Measurements from ENCODE around the gene TIE1. TPM values are rescaled to one million over a fixed set of nuclear protein-coding genes. Genes with fewer than 3 reads are reported as not detected.

TIE1 gene
- polyA plus RNA-seq, 4 donors, result 44.9 to 64.8 (median 53.8) TPM

DNA sequence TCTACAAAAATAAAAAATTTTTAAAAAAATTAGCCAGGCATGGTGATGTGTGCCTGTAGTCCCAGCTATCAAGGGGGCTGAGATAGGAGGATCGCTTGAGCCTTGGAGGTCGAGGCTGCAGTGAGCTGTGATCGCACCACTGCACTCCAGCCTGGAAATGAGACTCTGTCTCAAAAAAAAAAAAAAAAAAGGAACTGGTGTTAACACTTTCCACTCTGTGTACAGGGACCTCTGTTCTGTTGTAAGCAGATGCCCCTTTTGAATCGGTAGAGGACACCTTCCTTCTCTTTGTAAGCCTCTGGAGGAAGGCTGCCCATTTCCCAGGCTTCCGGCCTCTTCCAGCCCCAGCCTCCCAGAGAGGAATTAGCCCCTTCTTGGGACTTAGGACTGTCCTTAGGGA is 8.1 kb upstream of the TIE1 start:
- DNase-seq (ENCODE audit: low read depth in 4 of 4, low spot score in 2 of 4), result no peak

DNA sequence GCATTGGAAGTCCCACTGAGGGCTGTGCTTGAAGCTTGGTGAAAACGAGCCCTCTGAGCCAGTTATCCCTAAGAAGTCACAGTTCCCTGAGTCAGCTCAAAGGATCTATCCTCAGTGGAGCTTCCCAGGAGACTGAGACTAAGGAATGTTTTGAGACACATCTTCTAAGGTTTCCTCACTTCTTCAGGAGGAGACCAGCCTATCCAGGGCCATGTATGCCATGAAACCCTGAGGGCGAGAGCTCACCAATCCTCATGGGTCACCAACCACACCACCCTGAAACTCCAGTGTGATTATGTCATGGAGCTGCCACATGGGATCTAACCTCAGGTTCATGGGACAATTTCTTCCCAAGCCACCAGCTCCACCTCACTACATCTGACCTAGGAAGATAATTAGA is 7.6 kb upstream of the TIE1 start:
- no peak for DNase-seq (ENCODE audit: low read depth in 4 of 4, low spot score in 2 of 4)

DNA sequence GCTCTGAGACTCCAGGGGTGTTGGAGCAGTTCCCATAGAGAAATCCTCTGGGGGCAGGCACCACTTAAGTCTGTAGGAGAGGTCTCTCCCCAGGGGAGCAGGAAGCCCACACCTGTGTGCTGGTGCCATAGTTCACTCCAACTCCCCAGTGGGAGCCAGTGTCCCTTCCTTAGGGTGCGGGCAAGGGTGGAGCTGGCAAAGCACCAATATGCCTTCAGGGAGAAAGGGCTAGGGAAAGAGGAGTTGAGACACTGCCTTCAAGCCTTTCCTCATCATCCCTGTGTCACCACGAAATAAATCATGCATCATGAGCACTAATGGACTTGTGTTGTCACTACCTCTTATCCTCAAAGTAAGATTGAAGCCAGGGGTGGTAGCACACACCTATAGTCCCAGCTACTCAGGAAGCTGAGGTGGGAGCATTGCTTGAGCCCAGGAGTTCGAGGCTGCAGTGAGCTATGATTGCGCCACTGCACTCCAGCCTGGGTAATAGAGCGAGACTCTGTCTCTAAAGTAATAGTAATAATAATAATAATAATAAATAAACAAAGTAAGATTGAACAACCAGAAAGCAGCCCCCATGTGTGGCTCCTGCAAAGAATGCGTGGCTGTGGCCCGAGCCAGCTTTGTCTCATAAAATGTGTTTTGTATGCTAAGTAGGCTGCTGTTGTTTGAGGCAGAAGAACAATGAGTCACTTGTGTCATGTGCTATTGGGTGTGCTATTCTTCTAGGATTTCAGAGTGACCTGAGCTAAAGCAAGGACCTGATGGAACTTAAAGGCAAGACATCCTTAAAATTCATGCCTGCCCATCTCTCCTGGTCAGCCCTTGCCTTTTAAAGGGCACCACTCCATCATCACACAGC is 6.7 kb upstream of the TIE1 start:
- no peak for DNase-seq (ENCODE audit: low read depth in 4 of 4, low spot score in 2 of 4)

DNA sequence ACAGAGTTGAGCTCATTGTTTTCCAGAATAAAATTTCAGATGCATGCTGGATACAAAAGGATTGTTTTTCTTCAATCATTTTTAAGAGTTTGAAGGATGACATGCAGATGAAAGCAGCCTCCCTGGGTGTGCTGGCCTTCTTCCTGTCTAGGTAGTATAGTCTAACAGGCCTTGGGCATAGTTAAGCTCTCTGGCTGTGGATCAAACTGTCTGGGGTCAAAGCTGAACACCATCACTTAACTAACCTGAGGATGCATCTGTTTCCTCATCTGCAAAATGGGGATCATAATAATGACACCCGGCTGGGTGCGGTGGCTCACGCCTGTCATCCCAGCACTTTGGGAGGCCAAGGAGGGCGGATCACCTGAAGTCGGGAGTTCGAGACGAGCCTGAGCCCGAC is 6.0 kb upstream of the TIE1 start:
- no peak for DNase-seq (ENCODE audit: low read depth in 4 of 4, low spot score in 2 of 4)

DNA sequence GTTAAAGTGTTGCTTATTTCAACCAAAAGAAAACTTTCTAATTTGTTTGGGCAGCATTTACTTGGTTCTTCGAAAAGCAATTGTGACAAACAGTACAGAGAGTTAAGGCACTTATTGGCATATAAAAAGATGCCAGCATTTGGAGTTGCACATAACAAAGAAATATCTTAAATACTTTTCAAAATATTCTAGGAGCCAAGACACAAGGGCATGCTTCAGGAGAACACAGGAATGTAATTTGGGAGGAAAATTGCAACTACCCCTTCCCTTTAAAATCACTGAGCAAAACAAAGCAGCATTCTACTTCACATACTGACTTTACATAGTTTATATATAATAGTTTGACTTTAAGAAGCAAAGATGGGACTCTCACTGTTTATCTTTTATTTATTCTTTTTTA is 4.6 kb upstream of the TIE1 start:
- DNase-seq (ENCODE audit: low read depth in 4 of 4, low spot score in 2 of 4), result no peak

DNA sequence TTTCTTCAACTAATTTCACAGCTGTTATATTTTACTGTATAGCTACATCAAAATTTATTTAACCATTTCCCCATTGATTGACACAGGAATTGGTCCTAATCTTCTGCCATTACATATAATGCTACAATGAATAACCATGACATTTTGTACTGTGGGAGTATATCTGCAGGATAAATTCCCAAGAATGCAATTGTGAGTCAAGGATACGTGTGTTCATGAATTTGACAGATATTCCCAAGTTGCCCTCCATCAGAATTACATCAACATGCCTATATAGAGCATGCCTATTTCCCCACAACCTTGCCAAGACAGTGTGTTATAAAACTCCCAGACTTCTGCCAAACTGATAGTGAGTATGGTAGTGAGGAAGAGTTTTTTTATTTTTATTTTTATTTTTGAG is 2.7 kb upstream of the TIE1 start:
- DNase-seq (ENCODE audit: low read depth in 4 of 4, low spot score in 2 of 4), result no peak

DNA sequence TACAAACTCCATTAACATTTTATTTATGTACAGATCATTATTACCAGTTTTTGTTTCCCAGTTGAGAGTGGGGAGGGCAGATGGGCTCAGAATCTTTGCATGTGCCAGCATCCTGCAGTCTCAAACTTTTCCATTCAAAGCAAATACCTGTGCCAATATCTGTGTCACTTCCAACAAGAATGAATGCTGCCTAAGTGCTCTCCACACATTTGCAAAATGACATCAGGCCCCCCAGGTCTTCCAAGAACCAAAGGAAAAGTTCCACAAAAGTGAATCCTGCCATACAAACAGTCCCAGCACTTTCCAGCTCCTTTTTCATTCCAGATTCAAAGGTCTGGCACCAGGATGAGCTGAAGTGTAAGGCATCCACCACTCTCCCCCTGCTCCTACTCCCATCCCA is 1.7 kb upstream of the TIE1 start:
- DNase-seq (ENCODE audit: low read depth in 4 of 4, low spot score in 2 of 4), result no peak

DNA sequence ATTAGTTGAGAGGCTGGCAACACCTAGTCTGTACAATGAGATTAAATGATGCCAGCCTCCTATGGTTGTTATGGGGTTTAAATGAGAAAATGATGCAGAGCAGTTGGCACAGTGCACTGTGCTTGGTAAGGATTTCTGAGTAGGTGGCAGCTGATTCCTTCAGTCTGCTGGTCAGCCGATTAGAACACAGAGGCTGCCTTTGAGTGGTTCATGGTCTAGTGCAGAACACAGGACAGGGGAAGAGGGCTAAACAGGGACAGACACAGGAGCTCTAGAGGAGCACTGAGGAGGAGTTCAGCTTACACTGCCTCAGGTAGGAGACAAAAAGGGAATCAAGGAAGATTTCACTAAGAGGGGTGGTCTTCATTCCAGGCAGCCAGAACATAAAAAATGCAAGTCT is 1.4 kb downstream of the TIE1 start:
- DNase-seq (ENCODE audit: low read depth in 4 of 4, low spot score in 2 of 4), result no peak

DNA sequence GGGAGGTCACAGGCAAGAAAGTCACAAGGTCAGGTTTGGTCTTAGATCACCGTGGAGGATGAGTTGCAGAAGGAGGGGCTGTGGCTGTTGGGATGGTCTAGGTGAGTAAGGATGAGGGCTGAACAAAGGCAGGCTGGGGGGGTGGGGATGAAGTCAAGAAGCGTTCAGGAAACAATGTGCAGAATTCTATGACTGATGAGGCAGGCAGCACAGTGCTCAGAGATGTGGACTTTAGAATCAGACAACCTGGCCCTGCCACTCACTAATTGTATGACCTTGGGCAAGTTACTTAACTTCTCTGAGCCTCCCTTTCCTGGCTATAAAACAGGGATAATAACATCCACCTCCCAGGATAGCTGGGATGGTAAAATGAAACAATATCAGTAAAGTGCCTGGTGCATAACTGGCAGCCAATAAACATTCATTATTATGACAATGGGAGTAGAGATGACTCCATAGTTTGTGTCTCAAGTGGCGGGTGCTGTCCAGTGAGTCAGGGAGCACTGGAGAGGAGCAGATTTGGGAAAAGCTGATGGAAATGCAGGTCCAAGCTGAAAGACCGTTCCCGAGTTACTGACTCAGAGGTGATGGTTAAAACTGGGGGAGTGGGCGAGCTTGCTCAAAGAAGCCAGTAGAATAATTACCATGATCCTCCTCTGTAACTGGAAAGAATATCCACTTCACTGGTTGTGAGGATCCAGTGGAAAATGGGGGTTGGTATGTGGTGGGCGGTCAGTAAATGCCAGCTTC is 2.1 kb downstream of the TIE1 start:
- no peak for DNase-seq (ENCODE audit: low read depth in 4 of 4, low spot score in 2 of 4)

DNA sequence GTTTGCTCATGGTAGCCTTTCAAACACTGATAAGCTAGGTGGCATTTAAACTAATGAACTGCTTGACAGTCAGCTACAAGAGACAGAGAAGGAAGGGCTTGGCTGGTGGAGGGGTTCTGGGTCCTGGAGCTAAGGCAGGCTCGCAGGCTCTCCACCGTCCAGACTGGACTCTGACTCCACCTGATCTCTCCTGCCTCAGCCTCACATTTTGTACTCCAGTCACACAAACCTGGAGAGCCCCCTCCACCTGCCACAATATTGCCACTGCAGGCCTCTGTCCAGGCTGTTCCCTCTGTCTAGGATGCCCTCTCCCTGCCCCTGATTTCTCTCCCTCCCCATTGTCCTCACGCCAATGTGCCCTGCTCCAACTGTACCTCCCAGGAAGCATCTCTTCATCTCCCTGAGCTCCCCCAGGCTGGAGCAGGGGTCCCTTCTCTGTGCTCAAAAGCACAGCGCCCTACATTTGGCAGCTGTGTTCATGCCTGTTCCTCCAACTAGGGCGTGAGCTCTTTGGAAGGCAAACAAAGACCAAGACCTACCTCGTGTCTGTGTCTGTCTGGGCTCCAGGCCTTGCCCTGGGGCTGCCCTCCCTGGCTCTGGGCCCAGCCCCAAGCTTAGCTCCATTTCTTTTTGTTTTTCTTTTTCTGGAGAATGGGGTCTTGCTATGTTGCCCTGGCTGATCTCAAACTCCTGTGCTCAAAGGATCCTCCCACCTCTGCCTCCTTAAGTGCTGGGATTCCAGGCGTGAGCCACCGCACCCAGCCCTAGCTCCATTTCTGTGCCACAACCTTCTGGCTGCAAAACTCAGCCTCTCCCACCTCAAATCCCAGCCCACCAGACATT is 2.9 kb downstream of the TIE1 start:
- DNase-seq (ENCODE audit: low read depth in 4 of 4, low spot score in 2 of 4), result no peak

DNA sequence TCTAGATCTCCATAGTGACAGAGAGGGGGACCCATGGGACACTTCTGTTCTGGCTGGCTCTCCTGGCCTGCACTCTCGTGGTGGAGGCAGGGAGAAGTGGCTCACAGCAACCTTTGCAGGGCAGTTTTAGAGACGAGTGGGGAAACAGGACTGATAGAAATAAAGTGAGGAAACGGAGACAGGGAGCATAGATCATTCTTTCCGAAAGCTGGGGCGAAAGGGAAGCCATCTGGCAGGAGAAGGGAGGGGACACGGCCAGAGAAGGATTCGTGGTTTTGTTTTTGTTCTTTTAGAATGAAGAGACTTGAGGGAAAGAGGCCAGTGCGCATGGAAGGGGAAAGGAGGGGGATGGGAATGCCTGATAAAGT is 3.5 kb downstream of the TIE1 start:
- DNase-seq (ENCODE audit: low read depth in 4 of 4, low spot score in 2 of 4), result no peak

DNA sequence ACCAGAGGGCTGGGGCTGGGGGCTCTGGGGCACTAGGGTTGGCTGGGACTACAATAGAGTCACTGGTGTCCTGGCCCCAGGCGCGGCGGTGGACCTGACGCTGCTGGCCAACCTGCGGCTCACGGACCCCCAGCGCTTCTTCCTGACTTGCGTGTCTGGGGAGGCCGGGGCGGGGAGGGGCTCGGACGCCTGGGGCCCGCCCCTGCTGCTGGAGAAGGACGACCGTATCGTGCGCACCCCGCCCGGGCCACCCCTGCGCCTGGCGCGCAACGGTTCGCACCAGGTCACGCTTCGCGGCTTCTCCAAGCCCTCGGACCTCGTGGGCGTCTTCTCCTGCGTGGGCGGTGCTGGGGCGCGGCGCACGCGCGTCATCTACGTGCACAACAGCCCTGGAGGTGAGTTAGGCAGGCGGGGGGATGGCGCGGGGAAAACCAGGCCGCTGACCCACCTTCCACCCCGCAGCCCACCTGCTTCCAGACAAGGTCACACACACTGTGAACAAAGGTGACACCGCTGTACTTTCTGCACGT is 4.1 kb downstream of the TIE1 start:
- DNase-seq (ENCODE audit: low read depth in 4 of 4, low spot score in 2 of 4), result no peak

DNA sequence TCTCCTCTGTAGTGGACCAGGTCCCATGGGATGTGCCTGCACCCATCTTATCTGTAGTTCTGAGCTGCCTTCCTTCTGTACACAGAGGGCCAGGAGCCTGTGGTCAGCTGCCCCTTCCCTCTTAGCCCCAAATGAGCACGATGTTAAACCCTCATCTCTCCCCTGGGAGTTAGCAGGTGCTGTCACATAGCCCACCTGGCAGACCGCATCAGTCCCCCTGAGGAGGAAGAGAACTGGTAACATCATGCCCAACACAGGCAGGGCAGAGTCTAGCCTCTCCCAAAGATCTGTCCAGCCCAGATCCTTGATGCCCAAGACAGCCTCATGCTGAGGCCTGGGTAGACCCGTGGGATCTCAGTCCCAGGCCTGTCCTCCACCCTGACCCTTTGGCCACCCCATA is 4.7 kb downstream of the TIE1 start:
- no peak for DNase-seq (ENCODE audit: low read depth in 4 of 4, low spot score in 2 of 4)

DNA sequence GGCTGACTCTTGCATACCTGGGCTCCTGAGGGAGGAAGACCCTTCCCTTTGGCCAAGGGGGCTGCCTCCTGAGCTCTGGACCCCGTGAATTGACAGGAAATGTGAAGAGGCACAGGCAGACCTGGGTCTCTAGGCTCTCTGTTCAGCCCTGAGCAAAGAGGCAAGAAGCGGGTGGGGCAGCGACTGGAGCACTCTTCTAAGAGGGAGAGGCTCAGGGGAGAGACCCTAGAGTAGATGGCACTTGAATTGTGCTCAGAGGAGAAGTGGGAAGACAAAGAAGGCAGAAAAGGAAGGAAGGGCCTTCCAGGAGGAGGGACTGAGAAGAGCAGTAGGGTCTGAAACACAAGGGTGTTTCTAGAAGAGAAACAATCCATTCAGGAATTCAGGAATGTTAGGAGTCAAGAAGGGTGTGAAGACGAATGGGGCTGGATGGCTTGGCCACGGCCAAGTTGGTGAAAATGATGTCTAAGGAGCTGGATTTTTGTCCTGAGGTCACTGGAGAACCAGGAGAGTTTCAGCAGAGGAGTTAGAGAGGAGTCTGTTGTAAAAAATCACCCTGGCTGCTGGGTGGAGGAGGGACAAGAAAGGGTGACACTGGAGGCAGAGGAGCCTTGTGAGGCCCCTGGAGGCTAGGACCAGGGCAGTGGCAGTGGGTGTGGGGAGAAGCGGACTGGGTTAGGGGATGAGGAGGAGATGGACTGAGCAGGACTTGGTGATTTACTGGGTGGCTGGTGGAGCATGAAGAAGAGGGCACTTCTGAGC is 5.3 kb downstream of the TIE1 start:
- DNase-seq (ENCODE audit: low read depth in 4 of 4, low spot score in 2 of 4), result no peak

DNA sequence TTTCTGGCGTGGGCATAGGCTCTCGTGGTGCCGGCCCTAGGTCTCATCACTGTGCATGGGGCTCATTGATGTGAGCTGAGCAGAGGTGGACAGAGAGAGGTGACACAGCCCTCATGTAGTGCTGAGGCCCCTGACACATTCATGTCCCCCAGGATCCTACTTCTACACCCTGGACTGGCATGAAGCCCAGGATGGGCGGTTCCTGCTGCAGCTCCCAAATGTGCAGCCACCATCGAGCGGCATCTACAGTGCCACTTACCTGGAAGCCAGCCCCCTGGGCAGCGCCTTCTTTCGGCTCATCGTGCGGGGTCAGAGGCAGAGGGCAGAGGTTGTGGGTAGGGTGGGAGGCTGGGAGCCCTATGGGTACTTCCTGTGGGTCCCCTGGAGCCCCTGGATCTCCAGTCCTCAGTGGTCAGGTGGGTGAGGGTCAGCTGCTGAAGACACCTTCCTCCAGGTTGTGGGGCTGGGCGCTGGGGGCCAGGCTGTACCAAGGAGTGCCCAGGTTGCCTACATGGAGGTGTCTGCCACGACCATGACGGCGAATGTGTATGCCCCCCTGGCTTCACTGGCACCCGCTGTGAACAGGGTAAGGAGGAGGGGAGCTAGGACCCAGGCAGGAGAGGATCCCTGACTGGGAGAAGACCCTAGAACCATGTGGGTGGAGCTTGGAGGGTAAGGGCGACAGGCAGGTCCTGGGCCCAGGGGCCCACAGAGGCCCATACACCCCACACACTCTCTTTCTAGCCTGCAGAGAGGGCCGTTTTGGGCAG is 6.1 kb downstream of the TIE1 start:
- no peak for DNase-seq (ENCODE audit: low read depth in 4 of 4, low spot score in 2 of 4)

DNA sequence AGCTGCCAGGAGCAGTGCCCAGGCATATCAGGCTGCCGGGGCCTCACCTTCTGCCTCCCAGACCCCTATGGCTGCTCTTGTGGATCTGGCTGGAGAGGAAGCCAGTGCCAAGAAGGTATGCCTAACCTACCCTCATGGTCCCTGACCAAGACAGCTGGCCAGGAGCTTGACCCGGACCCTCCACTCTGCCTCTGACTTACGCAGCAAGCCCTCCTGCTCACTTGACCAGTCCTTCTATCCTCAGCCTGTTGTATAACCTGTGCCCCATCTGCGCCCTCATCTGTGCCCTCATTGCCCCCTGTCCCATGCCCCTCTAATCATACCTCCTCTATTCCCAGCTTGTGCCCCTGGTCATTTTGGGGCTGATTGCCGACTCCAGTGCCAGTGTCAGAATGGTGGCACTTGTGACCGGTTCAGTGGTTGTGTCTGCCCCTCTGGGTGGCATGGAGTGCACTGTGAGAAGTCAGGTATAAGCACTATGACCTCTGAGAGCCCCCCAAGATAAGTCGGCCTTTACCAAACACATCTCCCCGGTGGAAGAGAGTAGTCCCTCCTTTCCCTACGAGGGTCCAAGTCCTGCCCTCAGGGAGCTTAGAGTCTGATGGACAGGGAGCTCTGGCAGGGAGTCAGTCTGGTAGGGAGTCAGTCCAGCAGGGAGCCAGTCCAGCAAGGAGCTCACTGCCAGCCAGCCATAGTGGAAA is 6.8 kb downstream of the TIE1 start:
- DNase-seq (ENCODE audit: low read depth in 4 of 4, low spot score in 2 of 4), result no peak

DNA sequence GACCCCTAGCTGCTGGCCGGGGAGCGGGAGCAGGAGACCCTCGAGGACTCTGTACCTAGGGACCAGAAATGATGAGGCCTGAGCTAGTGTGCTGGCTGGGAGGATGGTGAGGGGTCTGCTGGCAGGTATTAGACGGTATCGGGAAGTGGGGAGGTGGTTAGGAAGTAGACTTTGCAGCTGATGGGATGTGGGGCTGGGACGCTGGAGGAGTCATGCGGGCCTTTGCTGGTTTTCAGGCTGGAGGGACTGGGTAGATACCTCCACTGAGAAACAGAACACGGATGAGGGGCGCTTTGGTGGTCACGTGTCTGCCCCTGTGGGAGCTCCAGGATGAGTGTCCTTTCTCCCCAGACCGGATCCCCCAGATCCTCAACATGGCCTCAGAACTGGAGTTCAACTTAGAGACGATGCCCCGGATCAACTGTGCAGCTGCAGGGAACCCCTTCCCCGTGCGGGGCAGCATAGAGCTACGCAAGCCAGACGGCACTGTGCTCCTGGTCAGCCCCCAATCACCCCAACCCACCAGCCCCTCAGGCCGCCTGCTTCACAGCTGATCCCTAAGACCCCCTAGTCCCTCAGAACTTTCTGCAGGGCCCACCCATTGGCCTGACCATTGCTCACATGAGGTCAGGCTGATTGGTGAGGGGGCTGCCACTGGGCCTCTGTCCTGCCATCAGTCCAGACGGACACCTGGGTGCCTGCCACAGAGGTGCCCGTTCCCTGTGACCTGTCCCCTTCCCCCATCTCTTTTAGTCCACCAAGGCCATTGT is 8.0 kb downstream of the TIE1 start:
- DNase-seq (ENCODE audit: low read depth in 4 of 4, low spot score in 2 of 4), result no peak

DNA sequence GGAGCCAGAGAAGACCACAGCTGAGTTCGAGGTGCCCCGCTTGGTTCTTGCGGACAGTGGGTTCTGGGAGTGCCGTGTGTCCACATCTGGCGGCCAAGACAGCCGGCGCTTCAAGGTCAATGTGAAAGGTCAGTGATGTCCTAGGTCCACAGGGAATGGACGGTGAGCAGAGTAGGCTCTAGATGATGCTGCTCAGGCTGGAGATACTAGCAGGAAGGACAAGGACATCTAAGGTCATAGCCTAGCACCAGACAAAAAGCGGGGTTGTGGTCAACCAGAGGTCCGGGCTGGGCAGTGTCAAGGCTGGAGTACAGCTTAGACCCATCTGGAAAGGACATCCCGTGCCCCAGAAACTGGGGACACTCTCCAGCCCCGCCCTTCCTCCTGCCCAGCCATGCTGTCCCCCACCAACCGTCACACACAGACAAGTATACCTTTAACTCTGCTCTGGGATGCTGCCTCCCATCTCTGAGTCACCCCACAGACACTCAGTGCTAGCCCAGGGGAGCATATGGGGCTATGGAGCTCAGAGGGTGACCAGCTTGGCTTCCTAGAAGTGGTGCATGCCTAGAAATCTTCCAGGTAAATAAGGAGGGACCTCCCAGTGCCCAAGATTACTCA is 8.7 kb downstream of the TIE1 start:
- no peak for DNase-seq (ENCODE audit: low read depth in 4 of 4, low spot score in 2 of 4)
